ENCODE data around the gene FOCAD. TPM values are rescaled to one million over a fixed set of nuclear protein-coding genes. Genes with fewer than 3 reads are reported as not detected.
A peak's percentile ranks its signal among the peaks of the same experiment; 100 is the strongest.
"Not testable (repeated sequence)": the region's sequence is repeated elsewhere in the genome, so short reads cannot be mapped to it uniquely, and the experiment has no call there.

The FOCAD gene
- total RNA-seq, 1 donor from 2014 or later, result 30.0 TPM

- TF ChIP-seq, protein P1, sequence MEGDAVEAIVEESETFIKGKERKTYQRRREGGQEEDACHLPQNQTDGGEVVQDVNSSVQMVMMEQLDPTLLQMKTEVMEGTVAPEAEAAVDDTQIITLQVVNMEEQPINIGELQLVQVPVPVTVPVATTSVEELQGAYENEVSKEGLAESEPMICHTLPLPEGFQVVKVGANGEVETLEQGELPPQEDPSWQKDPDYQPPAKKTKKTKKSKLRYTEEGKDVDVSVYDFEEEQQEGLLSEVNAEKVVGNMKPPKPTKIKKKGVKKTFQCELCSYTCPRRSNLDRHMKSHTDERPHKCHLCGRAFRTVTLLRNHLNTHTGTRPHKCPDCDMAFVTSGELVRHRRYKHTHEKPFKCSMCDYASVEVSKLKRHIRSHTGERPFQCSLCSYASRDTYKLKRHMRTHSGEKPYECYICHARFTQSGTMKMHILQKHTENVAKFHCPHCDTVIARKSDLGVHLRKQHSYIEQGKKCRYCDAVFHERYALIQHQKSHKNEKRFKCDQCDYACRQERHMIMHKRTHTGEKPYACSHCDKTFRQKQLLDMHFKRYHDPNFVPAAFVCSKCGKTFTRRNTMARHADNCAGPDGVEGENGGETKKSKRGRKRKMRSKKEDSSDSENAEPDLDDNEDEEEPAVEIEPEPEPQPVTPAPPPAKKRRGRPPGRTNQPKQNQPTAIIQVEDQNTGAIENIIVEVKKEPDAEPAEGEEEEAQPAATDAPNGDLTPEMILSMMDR (conservative IDR thresholded peaks at IDR 0.05; ENCODE audit: low read depth, low read length), result no peak
- H3K4me3 ChIP-seq (ENCODE audit: low read depth, low read length), result no peak overlapping the region
- DNase-seq (ENCODE audit: low read depth), result no peak
Observed at GRCh38 chr9:20950707-20951106, 266.6 kb downstream of the FOCAD start.

DNA sequence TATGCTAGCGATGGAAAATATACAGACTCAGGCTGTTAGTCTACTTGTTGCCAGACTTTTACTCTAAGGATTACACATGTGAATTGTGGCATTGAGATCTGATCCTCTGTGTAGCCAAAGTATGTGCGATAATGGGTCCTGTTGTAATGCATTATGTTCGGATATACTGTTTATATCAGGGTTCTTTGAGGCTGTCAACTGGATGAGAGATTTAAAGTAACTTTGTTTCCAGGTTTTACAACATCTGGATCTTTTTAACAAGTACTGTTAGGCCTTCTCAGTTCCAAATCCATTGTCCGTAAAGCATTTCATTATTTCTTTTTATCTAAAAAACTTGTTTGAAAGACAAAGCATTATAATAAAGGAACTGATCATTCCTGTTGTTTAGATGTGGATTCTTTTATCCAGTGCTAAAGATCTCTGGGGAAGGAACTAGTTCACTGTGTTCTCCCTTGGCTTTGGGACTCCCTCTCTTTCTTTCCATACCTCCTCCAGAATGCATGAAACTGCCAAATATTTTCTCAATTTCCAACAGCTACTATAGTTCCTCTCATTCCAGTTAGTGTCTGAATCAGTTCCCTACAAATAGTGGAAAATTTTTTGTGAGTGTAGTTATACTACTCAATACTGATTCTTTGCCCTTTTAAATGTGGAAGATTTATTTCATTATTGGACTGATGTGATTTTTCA lies 278.6 kb downstream of the FOCAD start:
- TF ChIP-seq, protein P1 (conservative IDR thresholded peaks at IDR 0.05; ENCODE audit: low read depth, low read length), result no peak
- no peak for DNase-seq (ENCODE audit: low read depth)
- no peak overlapping the region for H3K4me3 ChIP-seq (ENCODE audit: low read depth, low read length)

DNA sequence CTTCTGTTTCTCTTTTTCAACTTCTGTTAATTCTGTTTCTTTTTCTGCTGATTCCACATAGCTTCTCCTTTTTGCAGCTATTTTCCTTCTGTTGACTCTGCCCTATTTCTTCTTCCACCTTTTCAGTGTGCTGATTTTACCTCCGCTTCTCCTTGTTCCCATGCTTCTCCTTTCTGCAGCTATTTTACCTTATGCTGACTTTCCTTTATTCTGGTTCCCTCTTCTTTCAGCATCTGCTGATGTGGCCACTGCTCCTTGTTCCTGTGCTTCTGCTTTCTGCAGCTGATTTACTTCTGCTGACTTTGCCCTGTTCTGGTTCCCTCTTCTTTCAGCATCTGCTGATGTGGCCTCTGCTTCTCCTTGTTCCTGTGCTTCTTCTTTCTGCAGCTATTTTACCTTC lies 288.6 kb downstream of the FOCAD start:
- no peak overlapping the region for H3K4me3 ChIP-seq (ENCODE audit: low read depth, low read length)
- TF ChIP-seq, protein P1 (conservative IDR thresholded peaks at IDR 0.05; ENCODE audit: low read depth, low read length), result no peak
- no peak for DNase-seq (ENCODE audit: low read depth)

DNA sequence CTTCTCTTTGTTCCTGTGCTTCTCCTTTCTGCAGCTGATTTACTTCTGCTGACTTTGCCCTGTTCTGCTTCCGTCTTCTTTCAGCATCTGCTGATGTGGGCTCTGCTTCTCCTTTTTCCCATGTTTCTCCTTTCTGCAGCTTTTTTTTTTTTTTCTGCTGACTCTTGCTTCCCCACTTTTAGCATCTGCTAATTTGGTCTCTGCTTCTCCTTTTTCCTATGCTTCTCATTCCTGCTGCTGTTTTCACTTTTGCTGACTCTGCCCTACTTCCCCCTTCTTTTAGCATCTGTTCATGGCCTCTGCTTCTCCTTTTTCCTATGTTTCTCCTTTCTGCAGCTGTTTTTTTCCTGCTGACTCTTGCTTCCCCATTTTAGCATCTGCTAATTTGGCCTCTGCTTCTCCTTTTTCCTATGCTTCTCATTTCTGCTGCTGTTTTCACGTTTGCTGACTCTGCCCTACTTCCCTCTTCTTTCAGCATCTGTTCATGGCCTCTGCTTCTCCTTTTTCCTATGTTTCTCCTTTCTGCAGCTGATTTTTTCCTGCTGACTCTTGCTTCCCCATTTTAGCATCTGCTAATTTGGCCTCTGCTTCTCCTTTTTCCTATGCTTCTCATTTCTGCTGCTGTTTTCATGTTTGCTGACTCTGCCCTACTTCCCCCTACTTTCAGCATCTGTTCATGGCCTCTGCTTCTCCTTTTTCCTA lies 289.3 kb downstream of the FOCAD start:
- not testable (repeated sequence) for H3K4me3 ChIP-seq (ENCODE audit: low read depth, low read length); DNase-seq (ENCODE audit: low read depth)

DNA sequence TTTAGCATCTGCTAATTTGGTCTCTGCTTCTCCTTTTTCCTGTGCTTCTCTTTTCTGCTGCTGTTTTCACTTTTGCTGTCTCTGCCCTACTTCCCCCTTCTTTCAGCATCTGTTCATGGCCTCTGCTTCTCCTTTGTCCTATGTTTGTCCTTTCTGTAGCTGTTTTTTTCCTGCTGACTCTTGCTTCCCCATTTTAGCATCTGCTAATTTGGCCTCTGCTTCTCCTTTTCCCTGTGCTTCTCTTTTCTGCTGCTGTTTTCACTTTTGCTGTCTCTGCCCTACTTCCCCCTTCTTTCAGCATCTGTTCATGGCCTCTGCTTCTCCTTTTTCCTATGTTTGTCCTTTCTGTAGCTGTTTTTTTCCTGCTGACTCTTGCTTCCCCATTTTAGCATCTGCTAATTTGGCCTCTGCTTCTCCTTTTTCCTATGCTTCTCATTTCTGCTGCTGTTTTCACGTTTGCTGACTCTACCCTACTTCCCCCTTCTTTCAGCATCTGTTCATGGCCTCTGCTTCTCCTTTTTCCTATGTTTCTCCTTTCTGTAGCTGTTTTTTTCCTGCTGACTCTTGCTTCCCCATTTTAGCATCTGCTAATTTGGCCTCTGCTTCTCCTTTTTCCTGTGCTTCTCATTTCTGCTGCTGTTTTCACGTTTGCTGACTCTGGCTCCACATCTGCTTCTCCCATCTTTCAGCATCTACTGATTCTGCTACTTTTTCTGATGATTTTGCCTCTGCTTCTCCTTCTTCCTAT lies 290.3 kb downstream of the FOCAD start:
- not testable (repeated sequence) for H3K4me3 ChIP-seq (ENCODE audit: low read depth, low read length); DNase-seq (ENCODE audit: low read depth)

- no peak overlapping the region for H3K4me3 ChIP-seq (ENCODE audit: low read depth, low read length)
- TF ChIP-seq, protein P1 (conservative IDR thresholded peaks at IDR 0.05; ENCODE audit: low read depth, low read length), result no peak
- DNase-seq (ENCODE audit: low read depth), result no peak
Observed at GRCh38 chr9:20978249-20978648, 294.2 kb downstream of the FOCAD start.

GRCh38 chr9:20980832-20981455 lies 296.9 kb downstream of the FOCAD start:
- TF ChIP-seq, protein P1 (conservative IDR thresholded peaks at IDR 0.05; ENCODE audit: low read depth, low read length), result no peak
- DNase-seq (ENCODE audit: low read depth), result peak; percentile 50
- no peak overlapping the region for H3K4me3 ChIP-seq (ENCODE audit: low read depth, low read length)

Data from epithelial cell of proximal tubule (primary cell).